Activated CD8-positive, alpha-beta memory T cell treated with anti-CD3 and anti-CD28 coated beads, Interleukin-2, amount 50 U/mL, for 24 hours (primary cell): ENCODE measurements around the gene FBXW10.
"Not testable (repeated sequence)": the region's sequence is repeated elsewhere in the genome, so short reads cannot be mapped to it uniquely, and the experiment has no call there.

ENCODE experiments used
- DNase-seq: peaks from one replicate; pipeline ENCODE4 v3.0.0-alpha.2; 2020; ENCODE audit errors: extremely low read depth

Gene FBXW10

DNA sequence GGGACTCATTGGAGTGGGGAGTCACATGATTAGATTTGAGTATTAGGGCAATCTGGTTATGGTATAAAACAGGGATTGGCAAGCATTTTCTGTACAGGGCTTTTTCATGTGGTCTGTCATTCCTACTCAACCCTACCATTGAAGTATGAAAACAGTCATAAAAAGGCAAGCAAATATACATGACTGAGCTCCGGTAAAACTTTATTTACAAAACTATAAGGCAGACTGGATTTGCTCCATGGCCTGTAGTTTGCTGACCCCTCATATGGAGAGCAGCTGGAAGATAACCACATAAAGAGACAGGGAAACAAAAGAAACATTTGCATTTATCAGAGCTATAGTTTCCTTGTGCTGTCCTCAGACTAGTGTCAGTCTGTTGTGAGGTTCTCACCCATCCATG lies 83.8 kb downstream of the FBXW10 start:
- not testable (repeated sequence) for DNase-seq
